Activated CD4-positive, alpha-beta T cell treated with anti-CD3 and anti-CD28 coated beads for 24 hours (primary cell): ENCODE measurements around the gene NPBWR2.
A peak's percentile ranks its signal among the peaks of the same experiment; 100 is the strongest.

Experiments
- DNase-seq, 2 donors: peaks; one replicate each; pipeline ENCODE4 v3.0.0-alpha.2; 2020; ENCODE audit warnings: low read depth in 2 of 2

The NPBWR2 gene

GRCh38 chr20:64072498-64073063 is 34.8 kb downstream of the NPBWR2 start:
- no peak for DNase-seq

- no peak for DNase-seq
Measured at GRCh38 chr20:64071341-64072332, 35.7 kb downstream of the NPBWR2 start.

DNA sequence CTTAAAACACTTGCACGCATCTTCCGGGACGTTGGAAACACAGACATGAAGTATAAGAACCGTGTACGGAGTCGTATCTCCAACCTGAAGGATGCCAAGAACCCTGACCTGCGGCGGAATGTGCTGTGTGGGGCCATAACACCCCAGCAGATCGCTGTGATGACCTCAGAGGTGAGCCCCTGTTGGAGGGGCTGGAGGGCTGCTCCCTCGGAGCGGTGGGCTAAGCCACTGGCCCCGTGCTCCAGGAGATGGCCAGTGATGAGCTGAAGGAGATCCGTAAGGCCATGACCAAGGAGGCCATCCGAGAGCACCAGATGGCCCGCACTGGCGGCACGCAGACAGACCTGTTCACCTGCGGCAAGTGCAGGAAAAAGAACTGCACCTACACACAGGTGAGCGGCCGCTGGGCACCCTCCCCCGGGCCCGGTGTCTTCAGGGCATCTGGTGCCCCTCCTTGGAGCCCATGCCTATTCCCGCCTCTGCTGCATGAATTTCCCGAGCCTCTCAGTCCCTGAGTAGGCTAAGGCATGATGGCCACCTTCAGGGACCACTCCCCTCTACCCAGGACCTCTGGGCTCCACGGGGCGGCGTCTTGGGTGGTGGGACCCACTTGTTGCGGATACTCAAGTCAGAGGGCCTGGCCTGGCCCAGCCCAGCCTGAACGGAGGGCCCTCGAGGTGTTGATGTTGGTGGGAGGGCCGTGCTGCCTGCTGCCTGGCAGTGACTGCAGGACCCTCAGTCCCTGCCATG is 36.9 kb downstream of the NPBWR2 start:
- no peak for DNase-seq

DNA sequence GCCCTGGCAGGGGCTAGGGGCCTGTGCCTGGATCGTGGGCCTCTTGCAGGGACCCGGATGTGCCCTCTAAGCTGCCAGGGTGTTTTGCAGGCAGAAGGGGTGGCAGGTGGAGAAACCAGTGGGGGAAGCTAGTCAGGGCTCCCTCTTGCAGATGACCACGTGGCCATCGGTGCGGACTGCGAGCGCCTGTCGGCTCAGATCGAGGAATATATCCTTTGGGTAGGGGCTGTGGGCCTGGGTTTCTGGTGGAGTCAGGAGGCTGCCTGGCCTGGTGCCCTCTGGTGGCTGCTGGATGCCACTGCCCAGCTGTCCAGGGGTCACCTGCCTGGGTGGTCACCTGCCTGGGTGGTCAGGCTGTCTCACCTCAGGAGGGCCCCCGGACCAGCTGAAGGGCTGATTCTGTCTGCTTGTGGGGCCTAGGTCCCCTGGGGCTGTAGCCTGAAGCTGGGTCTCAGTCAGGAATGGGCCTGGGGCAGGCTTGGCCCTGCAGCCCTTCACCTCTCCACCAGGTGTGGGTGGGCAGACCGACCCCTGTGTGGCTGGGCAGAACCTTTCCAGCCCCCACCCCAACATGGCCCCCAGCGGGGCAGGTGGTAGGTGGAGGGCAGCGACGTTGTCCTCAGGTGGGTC is 37.6 kb downstream of the NPBWR2 start:
- no peak for DNase-seq

GRCh38 chr20:64069209-64069613 is 38.2 kb downstream of the NPBWR2 start:
- DNase-seq, result no peak

DNA sequence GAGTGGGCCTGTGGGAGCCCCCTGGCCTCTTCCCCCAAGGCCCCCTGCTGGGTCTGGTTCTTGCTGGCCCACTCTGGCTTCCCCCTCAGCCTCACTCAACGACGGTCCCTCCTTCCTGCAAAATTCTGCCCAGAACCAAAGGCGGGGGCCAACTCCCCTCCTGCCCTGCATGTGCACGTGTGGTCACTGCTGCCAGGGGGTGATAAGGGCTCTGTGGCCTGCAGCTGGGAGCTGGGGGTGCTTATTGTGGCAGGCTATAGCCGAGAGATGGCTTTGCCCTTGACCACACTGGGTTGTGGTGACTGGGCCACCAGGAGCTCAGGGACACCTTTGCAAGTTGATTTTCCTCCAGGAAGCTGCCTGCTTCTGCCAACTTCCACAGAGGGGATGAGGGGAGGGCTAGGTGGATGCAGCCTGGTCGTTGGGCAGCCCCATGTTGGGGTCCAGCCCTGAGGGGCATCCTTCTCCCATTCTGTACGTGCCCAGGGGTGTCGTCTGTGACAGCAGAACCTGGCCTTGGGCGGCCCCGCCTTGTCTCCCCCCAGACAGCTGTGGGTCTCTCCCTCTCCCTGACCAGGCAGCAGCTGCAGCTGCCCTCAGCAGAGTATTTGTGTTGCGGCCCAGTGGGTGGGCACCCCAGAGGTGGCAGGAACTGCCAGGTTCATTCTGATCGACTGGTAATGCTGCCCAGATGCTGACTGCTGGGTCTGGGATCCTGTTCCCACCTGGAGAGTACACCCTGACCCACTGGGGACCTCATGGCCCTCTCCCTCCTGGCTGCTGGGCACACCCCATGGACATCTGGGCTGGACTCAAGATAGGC is 38.8 kb downstream of the NPBWR2 start:
- DNase-seq, result no peak

- no peak for DNase-seq
Measured at GRCh38 chr20:64067733-64068307, 39.5 kb downstream of the NPBWR2 start.

GRCh38 chr20:64067005-64067632 is 40.2 kb downstream of the NPBWR2 start:
- DNase-seq, result no peak

DNA sequence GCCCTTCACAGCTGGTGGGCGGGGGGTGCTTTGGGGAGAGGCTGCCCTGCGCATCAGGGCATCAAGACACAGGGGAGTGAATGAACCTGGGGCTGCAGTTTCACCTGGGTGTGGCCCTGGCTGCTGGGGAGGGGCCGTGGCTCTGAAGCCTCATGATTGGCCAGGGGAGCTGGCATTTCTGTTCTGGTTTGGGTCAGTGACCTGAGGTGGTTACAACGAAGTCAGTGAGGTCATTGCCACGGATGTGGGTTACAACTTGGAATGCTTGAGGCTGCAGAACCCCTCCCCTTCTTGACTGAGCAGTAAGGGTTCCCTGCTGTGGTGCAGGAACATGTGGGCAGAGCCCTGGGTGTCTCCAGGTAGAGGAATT is 41.4 kb downstream of the NPBWR2 start:
- peak in 1 of 2 donors; percentile 40 for DNase-seq

DNA sequence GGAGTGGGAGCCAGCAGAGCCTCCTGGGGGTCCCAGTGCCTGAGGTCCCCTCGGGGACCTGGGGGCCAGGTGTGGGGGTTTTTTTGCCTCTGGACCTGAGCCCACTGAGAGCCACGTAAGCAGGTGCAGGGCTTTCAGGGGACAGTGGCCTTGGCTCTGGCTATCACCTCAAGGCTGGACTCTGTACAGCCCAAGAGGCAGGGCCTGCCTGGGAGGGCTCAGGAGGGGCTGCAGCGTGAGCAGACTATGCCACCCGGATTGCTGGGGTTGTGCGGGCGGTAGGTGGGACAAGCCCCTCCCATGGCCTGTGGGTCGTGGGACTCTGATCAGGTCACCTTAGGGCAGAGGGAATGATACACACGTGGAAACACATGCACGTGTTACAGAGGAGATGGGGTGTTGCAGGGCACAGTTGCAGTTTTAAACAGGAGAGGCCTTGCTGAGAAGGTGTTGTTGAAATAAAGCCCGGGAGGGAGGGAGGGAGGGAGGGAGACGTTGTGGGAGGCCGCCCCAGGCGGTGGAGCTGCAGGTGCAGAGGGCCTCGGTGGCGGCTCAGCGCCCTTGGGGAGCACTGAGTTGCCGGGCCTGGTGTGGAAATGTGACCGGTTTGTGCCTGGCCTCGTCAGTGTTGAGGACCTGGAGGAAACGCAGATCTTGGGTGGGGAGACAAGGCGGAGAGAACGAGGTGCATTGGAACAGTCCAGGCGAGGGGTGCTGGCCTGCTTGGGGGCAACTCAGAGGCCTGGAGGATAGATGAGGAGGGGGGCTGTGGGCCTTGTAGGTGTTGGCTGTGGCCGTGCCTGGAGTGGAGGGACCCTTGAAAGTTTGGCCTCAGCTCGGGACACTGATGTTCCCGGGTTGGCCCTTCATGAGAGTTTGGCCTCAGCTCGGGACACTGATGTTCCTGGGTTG is 42.0 kb downstream of the NPBWR2 start:
- DNase-seq, result no peak

DNA sequence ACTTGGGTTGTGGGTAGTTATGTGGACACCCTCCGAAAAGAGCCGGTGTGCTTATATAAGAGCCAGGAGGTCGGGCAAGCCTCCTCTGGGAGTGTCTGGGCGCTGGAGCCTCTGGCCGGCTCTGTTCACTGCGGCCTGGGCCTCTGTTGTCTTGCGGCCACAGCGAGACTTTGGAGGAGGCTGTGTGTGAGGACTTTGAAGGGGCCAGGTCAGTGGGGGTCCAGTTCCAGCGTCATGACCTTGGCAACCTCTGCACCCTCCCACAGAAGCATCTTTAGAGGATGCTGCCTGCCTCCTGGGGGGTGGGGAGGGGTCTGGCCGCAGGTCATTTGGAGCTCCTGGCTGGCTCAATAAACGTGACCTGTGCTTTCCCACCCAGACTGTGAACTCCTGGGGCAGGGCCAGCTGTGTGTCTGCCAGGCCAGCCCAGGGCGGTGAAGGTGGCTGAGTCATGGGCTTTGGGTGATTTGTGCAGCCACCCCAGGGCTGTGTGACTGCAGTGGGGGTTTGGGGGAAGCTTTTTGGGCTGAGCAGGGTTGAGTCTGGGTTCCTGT is 43.1 kb downstream of the NPBWR2 start:
- DNase-seq, result no peak

DNA sequence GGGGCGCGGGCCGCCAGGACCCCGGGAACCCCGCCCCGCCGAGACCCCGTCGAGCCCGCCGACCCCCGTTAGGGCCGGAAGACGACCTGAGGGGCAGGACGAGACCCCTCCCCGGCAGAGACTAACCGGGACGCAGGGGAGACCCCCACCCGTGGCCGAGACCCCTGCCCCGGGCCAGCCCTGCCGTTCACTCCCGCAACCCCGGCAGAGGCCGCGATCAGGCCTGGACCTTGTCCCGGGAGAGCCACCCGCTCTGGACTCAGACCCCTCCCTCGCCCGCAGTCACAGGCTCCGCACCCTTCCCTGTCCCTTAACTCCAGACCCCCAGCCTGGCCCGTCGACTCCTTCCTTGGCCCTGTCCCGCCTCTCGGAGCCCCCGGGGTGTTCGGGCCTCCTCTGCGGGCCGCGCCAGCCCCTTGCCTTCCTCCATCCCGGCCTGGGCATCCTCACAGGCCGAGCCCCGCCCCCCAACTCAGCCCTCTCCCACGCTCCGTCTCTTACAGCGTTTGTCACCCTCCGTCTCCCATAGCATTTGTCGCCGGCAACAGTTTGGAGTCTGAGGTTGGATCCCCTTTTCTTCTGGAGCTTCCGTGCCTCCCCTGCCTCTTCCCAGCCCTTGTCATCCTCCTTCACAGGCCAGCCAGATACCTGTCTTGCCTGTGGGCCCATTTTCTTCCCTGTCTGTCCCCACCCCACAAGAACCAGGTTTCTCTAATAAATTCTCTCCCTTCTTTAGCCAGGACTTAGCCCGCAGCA is 43.8 kb downstream of the NPBWR2 start:
- no peak for DNase-seq

- DNase-seq, result peak; percentile 91 to 94
Measured at GRCh38 chr20:64062596-64063388, 44.6 kb downstream of the NPBWR2 start, which contains the start of gene TCEA2. TSS of gene TCEA2 (plus strand) at chr20:64063198. CDS start at chr20:64063313, 115 bp downstream.

DNA sequence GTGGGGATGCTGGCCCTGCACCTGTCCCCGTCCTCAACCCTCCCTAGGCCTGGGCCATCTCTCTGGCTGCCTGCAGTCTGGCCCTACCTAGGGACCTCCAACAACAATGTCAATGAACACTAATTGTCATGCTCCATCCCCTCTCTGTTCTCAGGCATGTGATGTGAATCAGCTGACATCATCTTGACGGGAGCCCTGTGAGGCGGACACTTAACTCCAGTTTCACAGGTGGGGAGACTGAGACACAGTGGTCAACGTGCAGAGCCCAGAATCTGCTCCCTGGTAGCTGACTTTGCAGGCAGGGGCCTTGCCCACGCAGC is 45.1 kb downstream of the NPBWR2 start:
- DNase-seq, result no peak

DNA sequence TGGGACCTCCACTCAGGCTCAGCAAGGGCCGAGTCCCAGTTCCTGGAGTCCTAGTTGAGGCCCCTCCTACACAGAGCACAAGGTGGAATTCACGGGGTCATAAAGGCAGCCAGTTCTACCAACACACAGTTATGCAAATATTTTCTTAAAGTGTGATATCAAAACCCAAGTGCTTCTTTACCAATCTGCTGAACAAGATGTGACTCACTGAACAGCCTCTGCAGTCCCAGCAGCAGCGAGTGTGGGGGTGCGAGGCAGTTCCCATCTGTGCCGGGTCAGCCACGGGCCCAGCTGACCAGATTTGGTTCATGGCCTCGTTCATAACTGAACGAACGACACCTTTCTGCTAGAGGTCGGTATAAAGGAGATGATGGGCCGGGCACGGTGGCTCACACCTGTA is 48.8 kb downstream of the NPBWR2 start:
- DNase-seq, result no peak

- peak; percentile 82 to 88 for DNase-seq
Measured at GRCh38 chr20:64057628-64058498, 49.5 kb downstream of the NPBWR2 start.
